Measurements from ENCODE around the gene APOBR. TPM values are rescaled to one million over a fixed set of nuclear protein-coding genes. Genes with fewer than 3 reads are reported as not detected.

Gene APOBR
- polyA plus RNA-seq, 3 donors, result 1.9 to 48.6 (median 3.8) TPM

DNA sequence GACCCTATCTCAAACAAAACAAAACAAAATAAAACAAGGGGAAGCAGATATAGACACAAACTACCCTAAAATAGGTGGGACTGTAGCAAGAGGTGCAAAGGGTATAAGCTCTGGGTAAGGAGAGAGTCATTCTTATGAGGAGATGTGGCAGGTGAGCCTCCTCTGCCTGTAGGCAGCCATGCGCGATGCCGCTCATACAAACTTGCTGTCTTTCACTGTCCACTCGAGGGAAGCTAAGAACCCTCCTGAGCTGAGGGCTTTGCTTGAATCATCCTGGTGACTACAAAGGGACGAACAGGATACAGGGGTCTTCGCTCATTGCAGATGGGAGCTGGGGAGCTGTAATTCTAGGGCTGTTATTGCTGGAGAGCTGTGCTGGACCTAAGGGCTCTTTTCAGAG, 27.0 kb downstream of the APOBR start:
- no peaks in the 10 kb centered on the region for H3K9me3 ChIP-seq (replicated peaks in 1 of 2; ENCODE audit: control insufficient read depth in 1 of 2, insufficient read depth in 1 of 2, low read length in 2 of 2)
- H3K27ac ChIP-seq (ENCODE audit: low read depth in 1 of 2, low read length in 2 of 2), result no peak overlapping the region
- 94% methylated on average over 6 of the region's 6 CpGs for WGBS (ENCODE audit: insufficient coverage)
- Mint-ChIP-seq H3K4me3 (no peak overlapping the region), H3K27me3 (ENCODE audit: low read depth in 3 of 3) (peaks cover 0 to 8% (median 0%) of the 10 kb centered on the region in 3 donors), H3K9me3 (peaks cover 0 to 3% (median 0%) of the 10 kb centered on the region in 7 donors), H3K27ac (no peak overlapping the region), H3K36me3 (no peaks in the 10 kb centered on the region), H3K4me1 (peaks cover 23% of the 10 kb centered on the region)
- no peak overlapping the region for H2AFZ ChIP-seq (ENCODE audit: insufficient read depth, low read depth, low read length, poor library complexity, severe bottlenecking)
- H3K36me3 ChIP-seq (replicated peaks in 1 of 2; ENCODE audit: control insufficient read depth in 1 of 2, insufficient read depth in 2 of 2, low read length in 2 of 2), result no peaks in the 10 kb centered on the region
- no peaks in the 10 kb centered on the region for H4K20me1 ChIP-seq (ENCODE audit: insufficient read depth, low read length)
- no peak overlapping the region for H3K4me2 ChIP-seq (replicated peaks; ENCODE audit: extremely low read depth, low read length, poor library complexity, severe bottlenecking)
- intact Hi-C loops (cut with micrococcal nuclease), result no loop called here
- no peaks in the 10 kb centered on the region for H3K79me2 ChIP-seq (ENCODE audit: insufficient read depth, low read length)
- no peak overlapping the region for H3K4me3 ChIP-seq (replicated peaks in 1 of 3; ENCODE audit: low read depth in 2 of 3, low read length in 3 of 3)
- TF ChIP-seq, protein P1, sequence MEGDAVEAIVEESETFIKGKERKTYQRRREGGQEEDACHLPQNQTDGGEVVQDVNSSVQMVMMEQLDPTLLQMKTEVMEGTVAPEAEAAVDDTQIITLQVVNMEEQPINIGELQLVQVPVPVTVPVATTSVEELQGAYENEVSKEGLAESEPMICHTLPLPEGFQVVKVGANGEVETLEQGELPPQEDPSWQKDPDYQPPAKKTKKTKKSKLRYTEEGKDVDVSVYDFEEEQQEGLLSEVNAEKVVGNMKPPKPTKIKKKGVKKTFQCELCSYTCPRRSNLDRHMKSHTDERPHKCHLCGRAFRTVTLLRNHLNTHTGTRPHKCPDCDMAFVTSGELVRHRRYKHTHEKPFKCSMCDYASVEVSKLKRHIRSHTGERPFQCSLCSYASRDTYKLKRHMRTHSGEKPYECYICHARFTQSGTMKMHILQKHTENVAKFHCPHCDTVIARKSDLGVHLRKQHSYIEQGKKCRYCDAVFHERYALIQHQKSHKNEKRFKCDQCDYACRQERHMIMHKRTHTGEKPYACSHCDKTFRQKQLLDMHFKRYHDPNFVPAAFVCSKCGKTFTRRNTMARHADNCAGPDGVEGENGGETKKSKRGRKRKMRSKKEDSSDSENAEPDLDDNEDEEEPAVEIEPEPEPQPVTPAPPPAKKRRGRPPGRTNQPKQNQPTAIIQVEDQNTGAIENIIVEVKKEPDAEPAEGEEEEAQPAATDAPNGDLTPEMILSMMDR (IDR thresholded peaks at IDR 0.05), result no peak
- peaks cover 14% of the 10 kb centered on the region in 2 donors for H3K4me1 ChIP-seq (ENCODE audit: control insufficient read depth in 1 of 2, insufficient read depth in 2 of 2, low read length in 2 of 2)
- H3K9ac ChIP-seq (ENCODE audit: insufficient read depth, low read length, poor library complexity, severe bottlenecking), result no peak overlapping the region
- DNase-seq, result no peak
- no peaks in the 10 kb centered on the region for H3K27me3 ChIP-seq (ENCODE audit: control insufficient read depth in 2 of 2, insufficient read depth in 2 of 2, low read length in 2 of 2)

GRCh38 chr16:28522792-28523191, 28.3 kb downstream of the APOBR start:
- Histone ChIP-seq H3K27me3 (ENCODE audit: control insufficient read depth in 2 of 2, insufficient read depth in 2 of 2, low read length in 2 of 2) (no peaks in the 10 kb centered on the region), H3K4me2 (replicated peaks; ENCODE audit: extremely low read depth, low read length, poor library complexity, severe bottlenecking) (no peak overlapping the region), H3K4me3 (replicated peaks in 1 of 3; ENCODE audit: low read depth in 2 of 3, low read length in 3 of 3) (no peak overlapping the region), H3K9me3 (replicated peaks in 1 of 2; ENCODE audit: control insufficient read depth in 1 of 2, insufficient read depth in 1 of 2, low read length in 2 of 2) (no peaks in the 10 kb centered on the region), H3K9ac (ENCODE audit: insufficient read depth, low read length, poor library complexity, severe bottlenecking) (no peak overlapping the region), H3K36me3 (replicated peaks in 1 of 2; ENCODE audit: control insufficient read depth in 1 of 2, insufficient read depth in 2 of 2, low read length in 2 of 2) (no peaks in the 10 kb centered on the region), H3K27ac (ENCODE audit: low read depth in 1 of 2, low read length in 2 of 2) (no peak overlapping the region), H2AFZ (ENCODE audit: insufficient read depth, low read depth, low read length, poor library complexity, severe bottlenecking) (no peak overlapping the region), H4K20me1 (ENCODE audit: insufficient read depth, low read length) (no peaks in the 10 kb centered on the region), H3K79me2 (ENCODE audit: insufficient read depth, low read length) (no peaks in the 10 kb centered on the region), H3K4me1 (ENCODE audit: control insufficient read depth in 1 of 2, insufficient read depth in 2 of 2, low read length in 2 of 2) (peaks cover 14% of the 10 kb centered on the region in 2 donors)
- TF ChIP-seq, protein P1 (IDR thresholded peaks at IDR 0.05), result no peak
- WGBS (ENCODE audit: insufficient coverage), result 77% methylated on average over 6 of the region's 11 CpGs
- no peaks in the 10 kb centered on the region for H3K36me3 Mint-ChIP-seq
- no peak overlapping the region for H3K4me3 Mint-ChIP-seq
- peaks cover 23% of the 10 kb centered on the region for H3K4me1 Mint-ChIP-seq
- no peak for DNase-seq
- H3K9me3 Mint-ChIP-seq, result peaks cover 0 to 3% (median 0%) of the 10 kb centered on the region in 7 donors
- H3K27me3 Mint-ChIP-seq (ENCODE audit: low read depth in 3 of 3), result peaks cover 0 to 8% (median 0%) of the 10 kb centered on the region in 3 donors
- intact Hi-C loops (cut with micrococcal nuclease), result no loop called here
- H3K27ac Mint-ChIP-seq, result no peak overlapping the region

All from CD14-positive monocyte (primary cell).